GM12891 (cell line): ENCODE data around the gene AMOTL2.

Experiments used
- PAX5 ChIP-seq: IDR thresholded peaks from 2 replicates; pipeline ENCODE4 v1.6.1; 2011; ENCODE audit warnings: low read length, moderate library complexity, mild to moderate bottlenecking; ENCODE audit not compliant: insufficient read depth, severe bottlenecking
- POLR2A ChIP-seq: IDR thresholded peaks from 2 replicates; pipeline ENCODE4 v1.6.1; 2011; ENCODE audit warnings: low read depth, low read length, control low read depth
- POLR2AphosphoS5 ChIP-seq: IDR thresholded peaks from 2 replicates; pipeline ENCODE4 v1.6.1; 2011; ENCODE audit warnings: low read depth, low read length, control low read depth
- POU2F2 ChIP-seq: IDR thresholded peaks from 2 replicates; pipeline ENCODE4 v1.6.1; 2011; ENCODE audit warnings: low read depth, mild to moderate bottlenecking, control low read depth, low read length, moderate library complexity
- SPI1 ChIP-seq: IDR thresholded peaks from 2 replicates; pipeline ENCODE4 v1.6.1; 2011; ENCODE audit warnings: low read depth, low read length, control low read depth
- TAF1 ChIP-seq: IDR thresholded peaks from 2 replicates; pipeline ENCODE4 v1.6.1; 2011; ENCODE audit warnings: low read depth, low read length, control low read depth

DNA sequence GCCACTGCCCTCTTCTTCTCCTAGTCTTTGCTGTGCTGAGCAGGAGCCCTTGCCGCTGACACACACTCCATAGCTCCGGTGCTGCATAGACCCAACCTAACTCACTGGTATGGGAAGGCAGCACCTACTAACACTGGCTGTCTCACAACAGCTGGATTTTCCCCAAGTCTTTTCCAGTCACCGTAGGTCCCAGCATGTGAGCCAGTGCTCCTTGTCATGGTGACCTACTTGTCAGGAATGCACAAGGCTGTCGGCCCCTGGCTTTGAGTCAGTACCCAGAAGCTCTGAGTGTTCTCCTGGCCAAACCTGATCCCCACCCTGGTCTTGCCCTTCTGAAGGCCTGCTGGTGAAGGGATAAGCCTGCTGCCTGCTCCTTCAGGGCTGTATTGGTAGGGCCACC, 25.7 kb downstream of the AMOTL2 start:
- no peak for TF ChIP-seq TAF1
- TF ChIP-seq POLR2AphosphoS5: no peak
- TF ChIP-seq POLR2A: no peak
- no peak for TF ChIP-seq POU2F2
- TF ChIP-seq PAX5: no peak
- no peak for TF ChIP-seq SPI1
